Daoy (cell line): ENCODE data around the gene ATP2B3. TPM values are rescaled to one million over a fixed set of nuclear protein-coding genes. Genes with fewer than 3 reads are reported as not detected.
A peak's percentile ranks its signal among the peaks of the same experiment; 100 is the strongest.

Experiments used
- DNase-seq: peaks from one replicate; pipeline ENCODE4 v3.0.0-alpha.2; 2015; ENCODE audit warnings: low read depth
- total RNA-seq: library from RNA; depleted of rRNA; stranded (reverse); fragments of >200 nt; shearing (Covaris generic); gene quantifications from 2 replicates; pipeline ENCODE4 v1.2.3, GENCODE V29; 2014

Gene ATP2B3
- total RNA-seq, 1 experiment from 2014 or later: not detected

- DNase-seq: peak; percentile 78
These were observed 9.8 kb upstream of the ATP2B3 start for GRCh38 chrX:153507484-153508178.

GRCh38 chrX:153509592-153509991, 7.8 kb upstream of the ATP2B3 start:
- DNase-seq: no peak

- DNase-seq: no peak
These were observed 7.1 kb upstream of the ATP2B3 start for GRCh38 chrX:153510383-153510782.

- DNase-seq: no peak
These were observed 5.5 kb upstream of the ATP2B3 start for GRCh38 chrX:153511784-153512500.

GRCh38 chrX:153512501-153512893, 4.9 kb upstream of the ATP2B3 start:
- DNase-seq: no peak

GRCh38 chrX:153513265-153513664, 4.2 kb upstream of the ATP2B3 start:
- no peak for DNase-seq

- DNase-seq: no peak
These were observed 3.2 kb upstream of the ATP2B3 start for GRCh38 chrX:153514259-153514658.

- DNase-seq: no peak
These were observed 2.0 kb upstream of the ATP2B3 start for GRCh38 chrX:153515435-153515834.

- no peak for DNase-seq
These were observed 1.4 kb upstream of the ATP2B3 start for GRCh38 chrX:153516073-153516472.

GRCh38 chrX:153517946-153518834, 748 bp downstream of the ATP2B3 start:
- no peak for DNase-seq

- DNase-seq: peak; percentile 43
These were observed 2.3 kb downstream of the ATP2B3 start for GRCh38 chrX:153519569-153520286.

GRCh38 chrX:153520287-153520917, 3.0 kb downstream of the ATP2B3 start:
- DNase-seq: no peak

GRCh38 chrX:153521034-153521433, 3.6 kb downstream of the ATP2B3 start:
- peak; percentile 49 for DNase-seq

- DNase-seq: no peak
These were observed 4.8 kb downstream of the ATP2B3 start for GRCh38 chrX:153522259-153522658.

- no peak for DNase-seq
These were observed 5.8 kb downstream of the ATP2B3 start for GRCh38 chrX:153523269-153523668.

GRCh38 chrX:153524234-153524633, 6.8 kb downstream of the ATP2B3 start:
- no peak for DNase-seq

GRCh38 chrX:153525451-153525850, 8.0 kb downstream of the ATP2B3 start:
- no peak for DNase-seq

GRCh38 chrX:153526042-153526441, 8.6 kb downstream of the ATP2B3 start:
- DNase-seq: no peak

- DNase-seq: no peak
These were observed 9.4 kb downstream of the ATP2B3 start for GRCh38 chrX:153526801-153527200.

- DNase-seq: no peak
These were observed 9.8 kb downstream of the ATP2B3 start for GRCh38 chrX:153527208-153527607.

GRCh38 chrX:153530411-153531129, 13.1 kb downstream of the ATP2B3 start:
- DNase-seq: no peak
